WTC11 (cell line): ENCODE results near the gene CBFB.

Experiments used
- CREM ChIP-seq: sonication (generic); formaldehyde crosslinking; IDR thresholded peaks from 2 replicates; pipeline ENCODE4 v1.8.1; 2022; ENCODE audit warnings: mild to moderate bottlenecking, missing genetic modification reagents, moderate library complexity
- CTCF ChIP-seq: fragments of 200-600 bp; IDR thresholded peaks from 2 replicates; pipeline ENCODE4 v1.8.0; 2022; ENCODE audit warnings: antibody characterized with exemption
- ESRRA ChIP-seq: sonication (generic); formaldehyde crosslinking; IDR thresholded peaks from 2 replicates; pipeline ENCODE4 v1.8.1; 2022; ENCODE audit warnings: mild to moderate bottlenecking, missing genetic modification reagents, borderline replicate concordance
- ETV6 ChIP-seq: sonication (generic); formaldehyde crosslinking; IDR thresholded peaks from 2 replicates; pipeline ENCODE4 v1.8.1; 2022; ENCODE audit warnings: mild to moderate bottlenecking, missing genetic modification reagents
- GABPB1 ChIP-seq: sonication (generic); formaldehyde crosslinking; IDR thresholded peaks from 2 replicates; pipeline ENCODE4 v1.8.1; 2023; ENCODE audit warnings: mild to moderate bottlenecking, missing genetic modification reagents
- NFYB ChIP-seq: sonication (generic); formaldehyde crosslinking; conservative IDR thresholded peaks from 2 replicates; pipeline ENCODE4 v1.8.0; 2022; ENCODE audit warnings: low read depth, missing genetic modification reagents
- NR1H2 ChIP-seq: sonication (generic); formaldehyde crosslinking; IDR thresholded peaks from 2 replicates; pipeline ENCODE4 v1.9.0; 2021; ENCODE audit warnings: mild to moderate bottlenecking, moderate library complexity, missing genetic modification reagents
- RELA ChIP-seq: sonication (generic); formaldehyde crosslinking; IDR thresholded peaks from 2 replicates; pipeline ENCODE4 v1.8.1; 2022; ENCODE audit warnings: missing genetic modification reagents, mild to moderate bottlenecking, borderline replicate concordance
- TCF7 ChIP-seq: sonication (generic); formaldehyde crosslinking; IDR thresholded peaks from 2 replicates; pipeline ENCODE4 v1.8.0; 2022; ENCODE audit warnings: mild to moderate bottlenecking, low read depth, missing genetic modification reagents, moderate library complexity
- ZNF121 ChIP-seq: sonication (generic); formaldehyde crosslinking; IDR thresholded peaks from 2 replicates; pipeline ENCODE4 v1.8.0; 2023; ENCODE audit warnings: missing genetic modification reagents
- TF ChIP-seq, protein P1 (sequence below): fragments of 250-450 bp; sonication (Bioruptor Pico); IDR thresholded peaks from 2 replicates; pipeline ENCODE4 v1.9.0; 2021; ENCODE audit warnings: mild to moderate bottlenecking, borderline replicate concordance
- TF ChIP-seq, protein P2 (sequence below): sonication (generic); formaldehyde crosslinking; IDR thresholded peaks from 2 replicates; pipeline ENCODE4 v1.8.1; 2022; ENCODE audit warnings: low read depth, missing genetic modification reagents, borderline replicate concordance
- TF ChIP-seq, protein P3 (sequence below): sonication (generic); formaldehyde crosslinking; IDR thresholded peaks from 2 replicates; pipeline ENCODE4 v1.8.1; 2023; ENCODE audit warnings: mild to moderate bottlenecking, missing genetic modification reagents, moderate library complexity
- TF ChIP-seq, protein P4 (sequence below): sonication (generic); formaldehyde crosslinking; IDR thresholded peaks from 2 replicates; pipeline ENCODE4 v1.8.0; 2022; ENCODE audit warnings: mild to moderate bottlenecking, missing genetic modification reagents

DNA sequence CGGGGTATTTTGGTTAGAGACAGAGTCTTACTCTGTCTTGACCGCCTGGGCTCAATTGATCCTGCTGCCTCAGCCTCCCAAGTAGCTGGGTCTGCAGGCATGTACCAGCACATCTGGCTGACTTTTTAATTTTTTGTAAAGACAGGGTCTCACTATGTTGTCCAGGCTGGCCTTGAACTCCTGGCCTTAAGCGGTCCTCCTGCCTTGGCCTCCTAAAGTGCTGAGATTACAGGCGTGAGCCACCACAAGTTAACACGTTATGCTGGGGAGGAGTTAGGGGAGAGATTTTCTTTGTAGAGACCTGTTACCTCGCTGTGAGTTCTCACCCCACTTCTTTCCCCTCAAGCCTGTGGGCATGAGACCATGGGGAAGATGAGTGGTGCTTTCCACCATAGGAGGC is 42.4 kb upstream of the CBFB start:
- TF ChIP-seq NR1H2 = no peak
- TF ChIP-seq, protein P1, sequence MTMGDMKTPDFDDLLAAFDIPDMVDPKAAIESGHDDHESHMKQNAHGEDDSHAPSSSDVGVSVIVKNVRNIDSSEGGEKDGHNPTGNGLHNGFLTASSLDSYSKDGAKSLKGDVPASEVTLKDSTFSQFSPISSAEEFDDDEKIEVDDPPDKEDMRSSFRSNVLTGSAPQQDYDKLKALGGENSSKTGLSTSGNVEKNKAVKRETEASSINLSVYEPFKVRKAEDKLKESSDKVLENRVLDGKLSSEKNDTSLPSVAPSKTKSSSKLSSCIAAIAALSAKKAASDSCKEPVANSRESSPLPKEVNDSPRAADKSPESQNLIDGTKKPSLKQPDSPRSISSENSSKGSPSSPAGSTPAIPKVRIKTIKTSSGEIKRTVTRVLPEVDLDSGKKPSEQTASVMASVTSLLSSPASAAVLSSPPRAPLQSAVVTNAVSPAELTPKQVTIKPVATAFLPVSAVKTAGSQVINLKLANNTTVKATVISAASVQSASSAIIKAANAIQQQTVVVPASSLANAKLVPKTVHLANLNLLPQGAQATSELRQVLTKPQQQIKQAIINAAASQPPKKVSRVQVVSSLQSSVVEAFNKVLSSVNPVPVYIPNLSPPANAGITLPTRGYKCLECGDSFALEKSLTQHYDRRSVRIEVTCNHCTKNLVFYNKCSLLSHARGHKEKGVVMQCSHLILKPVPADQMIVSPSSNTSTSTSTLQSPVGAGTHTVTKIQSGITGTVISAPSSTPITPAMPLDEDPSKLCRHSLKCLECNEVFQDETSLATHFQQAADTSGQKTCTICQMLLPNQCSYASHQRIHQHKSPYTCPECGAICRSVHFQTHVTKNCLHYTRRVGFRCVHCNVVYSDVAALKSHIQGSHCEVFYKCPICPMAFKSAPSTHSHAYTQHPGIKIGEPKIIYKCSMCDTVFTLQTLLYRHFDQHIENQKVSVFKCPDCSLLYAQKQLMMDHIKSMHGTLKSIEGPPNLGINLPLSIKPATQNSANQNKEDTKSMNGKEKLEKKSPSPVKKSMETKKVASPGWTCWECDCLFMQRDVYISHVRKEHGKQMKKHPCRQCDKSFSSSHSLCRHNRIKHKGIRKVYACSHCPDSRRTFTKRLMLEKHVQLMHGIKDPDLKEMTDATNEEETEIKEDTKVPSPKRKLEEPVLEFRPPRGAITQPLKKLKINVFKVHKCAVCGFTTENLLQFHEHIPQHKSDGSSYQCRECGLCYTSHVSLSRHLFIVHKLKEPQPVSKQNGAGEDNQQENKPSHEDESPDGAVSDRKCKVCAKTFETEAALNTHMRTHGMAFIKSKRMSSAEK (CRISPR knock-in tag) = no peak
- TF ChIP-seq ETV6 (CRISPR knock-in tag) = no peak
- TF ChIP-seq TCF7 (CRISPR knock-in tag) = no peak
- no peak for TF ChIP-seq ESRRA (CRISPR knock-in tag)
- TF ChIP-seq CTCF = no peak
- TF ChIP-seq, protein P2, sequence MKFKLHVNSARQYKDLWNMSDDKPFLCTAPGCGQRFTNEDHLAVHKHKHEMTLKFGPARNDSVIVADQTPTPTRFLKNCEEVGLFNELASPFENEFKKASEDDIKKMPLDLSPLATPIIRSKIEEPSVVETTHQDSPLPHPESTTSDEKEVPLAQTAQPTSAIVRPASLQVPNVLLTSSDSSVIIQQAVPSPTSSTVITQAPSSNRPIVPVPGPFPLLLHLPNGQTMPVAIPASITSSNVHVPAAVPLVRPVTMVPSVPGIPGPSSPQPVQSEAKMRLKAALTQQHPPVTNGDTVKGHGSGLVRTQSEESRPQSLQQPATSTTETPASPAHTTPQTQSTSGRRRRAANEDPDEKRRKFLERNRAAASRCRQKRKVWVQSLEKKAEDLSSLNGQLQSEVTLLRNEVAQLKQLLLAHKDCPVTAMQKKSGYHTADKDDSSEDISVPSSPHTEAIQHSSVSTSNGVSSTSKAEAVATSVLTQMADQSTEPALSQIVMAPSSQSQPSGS (CRISPR knock-in tag) = no peak
- TF ChIP-seq NFYB = no peak
- TF ChIP-seq GABPB1 = no peak
- TF ChIP-seq RELA (CRISPR knock-in tag) = no peak
- TF ChIP-seq CREM = no peak
- TF ChIP-seq, protein P3, sequence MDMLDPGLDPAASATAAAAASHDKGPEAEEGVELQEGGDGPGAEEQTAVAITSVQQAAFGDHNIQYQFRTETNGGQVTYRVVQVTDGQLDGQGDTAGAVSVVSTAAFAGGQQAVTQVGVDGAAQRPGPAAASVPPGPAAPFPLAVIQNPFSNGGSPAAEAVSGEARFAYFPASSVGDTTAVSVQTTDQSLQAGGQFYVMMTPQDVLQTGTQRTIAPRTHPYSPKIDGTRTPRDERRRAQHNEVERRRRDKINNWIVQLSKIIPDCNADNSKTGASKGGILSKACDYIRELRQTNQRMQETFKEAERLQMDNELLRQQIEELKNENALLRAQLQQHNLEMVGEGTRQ = no peak
- no peak for TF ChIP-seq ZNF121 (CRISPR knock-in tag)
- TF ChIP-seq, protein P4, sequence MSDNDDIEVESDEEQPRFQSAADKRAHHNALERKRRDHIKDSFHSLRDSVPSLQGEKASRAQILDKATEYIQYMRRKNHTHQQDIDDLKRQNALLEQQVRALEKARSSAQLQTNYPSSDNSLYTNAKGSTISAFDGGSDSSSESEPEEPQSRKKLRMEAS (CRISPR knock-in tag) = no peak
